22Rv1 (cell line): ENCODE measurements around the gene RGS3.

Experiments
- H3K27ac ChIP-seq: fragments of 450-650 bp; 2 replicates; pipeline ENCODE4 v1.5.1; 2017
- ZFX ChIP-seq: fragments of 450-650 bp; IDR thresholded peaks from 2 replicates; pipeline ENCODE4 v1.6.1; 2017; ENCODE audit warnings: antibody characterized with exemption, borderline replicate concordance
- TF ChIP-seq, protein P1 (sequence below): fragments of 450-650 bp; IDR thresholded peaks from 2 replicates; pipeline ENCODE4 v1.5.1; 2017; ENCODE audit warnings: mild to moderate bottlenecking

RGS3 gene

DNA sequence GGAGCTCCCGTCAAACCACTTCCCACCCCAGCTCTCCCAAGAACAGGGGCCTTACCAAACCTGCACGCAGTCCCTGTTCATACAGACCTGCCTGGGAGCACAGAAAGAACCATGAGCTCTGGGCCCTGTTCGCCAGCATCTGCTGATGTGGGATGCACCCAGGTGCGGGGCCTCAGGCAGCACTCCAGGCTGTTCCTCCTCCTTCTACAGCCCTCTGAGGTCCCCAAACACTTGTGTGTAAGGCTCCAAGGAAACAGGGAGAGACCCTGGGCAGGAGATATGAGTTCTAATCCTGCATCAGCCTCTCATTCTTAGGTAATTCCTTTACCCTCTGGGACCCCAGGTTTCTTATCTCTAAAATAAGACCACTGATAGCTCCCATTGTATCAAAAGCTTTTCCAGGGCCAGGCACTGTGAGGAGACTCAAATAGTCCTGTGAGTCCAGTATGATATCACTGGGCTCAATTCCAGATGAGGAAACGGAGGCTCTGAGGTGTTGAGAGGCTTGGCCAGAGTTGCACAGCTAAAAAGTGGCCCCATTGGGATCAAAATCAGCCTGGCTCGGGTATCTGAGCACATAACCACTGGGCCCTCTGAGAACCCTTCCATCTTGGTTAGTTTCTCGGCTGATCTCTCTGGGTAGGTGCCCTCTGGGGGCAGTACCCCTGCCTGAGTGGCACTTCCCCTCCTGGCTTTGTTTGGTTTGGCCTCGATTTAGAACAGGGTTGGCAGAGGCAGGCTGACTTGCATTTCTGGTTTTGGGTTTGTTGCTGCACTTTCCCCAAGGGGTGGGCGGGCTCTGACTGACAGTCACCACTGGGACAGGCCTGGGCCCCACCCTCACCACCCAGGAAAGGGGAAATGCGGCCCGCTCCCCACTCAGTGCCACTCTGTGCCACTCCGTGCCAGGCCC is 116.8 kb downstream of the RGS3 start:
- H3K27ac ChIP-seq: peak overlapping the region; percentile 72
- TF ChIP-seq, protein P1, sequence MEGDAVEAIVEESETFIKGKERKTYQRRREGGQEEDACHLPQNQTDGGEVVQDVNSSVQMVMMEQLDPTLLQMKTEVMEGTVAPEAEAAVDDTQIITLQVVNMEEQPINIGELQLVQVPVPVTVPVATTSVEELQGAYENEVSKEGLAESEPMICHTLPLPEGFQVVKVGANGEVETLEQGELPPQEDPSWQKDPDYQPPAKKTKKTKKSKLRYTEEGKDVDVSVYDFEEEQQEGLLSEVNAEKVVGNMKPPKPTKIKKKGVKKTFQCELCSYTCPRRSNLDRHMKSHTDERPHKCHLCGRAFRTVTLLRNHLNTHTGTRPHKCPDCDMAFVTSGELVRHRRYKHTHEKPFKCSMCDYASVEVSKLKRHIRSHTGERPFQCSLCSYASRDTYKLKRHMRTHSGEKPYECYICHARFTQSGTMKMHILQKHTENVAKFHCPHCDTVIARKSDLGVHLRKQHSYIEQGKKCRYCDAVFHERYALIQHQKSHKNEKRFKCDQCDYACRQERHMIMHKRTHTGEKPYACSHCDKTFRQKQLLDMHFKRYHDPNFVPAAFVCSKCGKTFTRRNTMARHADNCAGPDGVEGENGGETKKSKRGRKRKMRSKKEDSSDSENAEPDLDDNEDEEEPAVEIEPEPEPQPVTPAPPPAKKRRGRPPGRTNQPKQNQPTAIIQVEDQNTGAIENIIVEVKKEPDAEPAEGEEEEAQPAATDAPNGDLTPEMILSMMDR: no peak
- no peak for TF ChIP-seq ZFX

DNA sequence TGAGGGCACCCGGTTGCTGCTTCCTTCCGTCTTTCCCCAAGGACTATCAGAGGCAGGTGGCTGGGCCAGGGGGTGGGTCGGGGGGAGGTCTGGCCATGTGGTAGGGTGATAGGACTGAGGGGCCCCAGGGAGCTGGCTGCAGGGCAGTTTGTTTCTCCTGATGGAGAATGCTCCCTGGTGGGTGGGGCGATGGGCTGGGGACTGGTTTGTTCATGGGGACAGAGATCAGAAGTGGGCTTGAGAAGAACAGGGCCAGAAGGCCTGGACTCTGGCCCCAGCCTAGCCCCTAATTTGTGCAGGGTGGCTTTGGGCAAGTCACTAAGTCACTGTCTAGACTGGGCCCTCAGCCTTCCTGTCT is 117.4 kb downstream of the RGS3 start:
- no peak for TF ChIP-seq ZFX
- TF ChIP-seq, protein P1: no peak
- H3K27ac ChIP-seq: peak overlapping the region; percentile 72

DNA sequence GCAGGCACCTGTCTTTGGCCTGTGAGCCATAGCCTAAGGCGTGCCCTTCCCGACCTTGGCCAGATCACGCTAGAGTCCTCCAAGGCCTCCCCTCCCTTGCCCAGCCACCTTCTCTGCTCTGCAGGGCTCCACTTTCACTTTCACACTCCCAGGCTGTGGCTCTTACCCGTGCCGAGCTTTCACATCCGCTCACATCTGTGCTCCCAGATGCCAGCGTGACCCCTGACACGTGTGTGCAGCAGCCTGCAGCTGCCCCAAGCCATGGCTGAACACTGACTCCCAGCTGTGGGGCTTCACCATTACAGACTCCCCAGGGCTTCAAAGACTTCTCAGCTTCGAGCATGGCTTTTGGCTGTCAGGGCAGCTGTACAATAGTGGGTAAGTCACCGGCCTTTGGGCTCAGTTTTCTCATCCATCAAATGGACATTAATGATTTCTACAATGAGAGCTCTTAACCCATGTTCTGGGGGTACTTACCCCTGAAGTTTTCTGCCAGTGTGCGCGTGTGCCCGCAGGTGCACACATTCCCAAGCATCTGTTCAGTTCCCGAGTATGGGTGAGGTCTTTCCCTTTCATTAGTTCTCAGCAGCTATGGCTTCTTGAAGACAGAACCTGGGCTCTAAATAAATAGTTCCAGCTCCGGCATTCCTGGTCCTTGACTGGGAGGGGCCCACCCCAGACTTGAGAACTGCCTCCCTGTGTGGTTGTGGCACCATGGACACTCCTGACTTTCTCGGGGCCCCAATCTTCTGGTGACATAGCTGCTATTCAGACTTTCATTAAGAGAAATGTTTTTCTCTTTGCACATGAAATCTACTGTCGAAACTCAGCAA is 118.6 kb downstream of the RGS3 start:
- TF ChIP-seq, protein P1: no peak
- TF ChIP-seq ZFX: no peak
- H3K27ac ChIP-seq: peak overlapping the region; percentile 72; the same call in 1 of the 2 replicates

DNA sequence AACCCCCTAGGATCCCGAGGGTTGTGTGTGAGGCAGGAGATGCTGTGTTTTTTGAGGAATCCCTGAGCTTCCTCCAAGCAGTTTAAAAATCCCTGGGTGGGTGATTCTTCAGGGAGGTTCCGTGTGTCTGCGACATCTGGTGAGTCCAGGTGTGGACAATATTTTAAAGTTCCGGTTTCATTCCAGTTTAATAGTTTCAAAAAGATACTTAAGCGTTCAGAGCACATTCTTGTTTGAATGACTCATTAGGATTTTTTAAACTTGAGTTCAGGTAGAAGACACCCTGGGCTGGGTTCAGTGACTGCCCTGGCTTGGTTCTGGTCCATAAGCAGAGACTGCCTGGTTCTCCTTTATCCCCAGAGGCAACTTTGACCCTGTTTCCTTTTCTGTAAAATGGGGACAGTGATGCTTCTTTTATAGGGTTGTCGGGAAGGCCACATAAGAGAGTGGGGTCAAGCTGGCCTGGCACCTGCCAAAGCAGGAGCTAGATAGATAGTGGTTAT is 119.2 kb downstream of the RGS3 start:
- TF ChIP-seq, protein P1: no peak
- TF ChIP-seq ZFX: no peak
- H3K27ac ChIP-seq: no peak overlapping the region

DNA sequence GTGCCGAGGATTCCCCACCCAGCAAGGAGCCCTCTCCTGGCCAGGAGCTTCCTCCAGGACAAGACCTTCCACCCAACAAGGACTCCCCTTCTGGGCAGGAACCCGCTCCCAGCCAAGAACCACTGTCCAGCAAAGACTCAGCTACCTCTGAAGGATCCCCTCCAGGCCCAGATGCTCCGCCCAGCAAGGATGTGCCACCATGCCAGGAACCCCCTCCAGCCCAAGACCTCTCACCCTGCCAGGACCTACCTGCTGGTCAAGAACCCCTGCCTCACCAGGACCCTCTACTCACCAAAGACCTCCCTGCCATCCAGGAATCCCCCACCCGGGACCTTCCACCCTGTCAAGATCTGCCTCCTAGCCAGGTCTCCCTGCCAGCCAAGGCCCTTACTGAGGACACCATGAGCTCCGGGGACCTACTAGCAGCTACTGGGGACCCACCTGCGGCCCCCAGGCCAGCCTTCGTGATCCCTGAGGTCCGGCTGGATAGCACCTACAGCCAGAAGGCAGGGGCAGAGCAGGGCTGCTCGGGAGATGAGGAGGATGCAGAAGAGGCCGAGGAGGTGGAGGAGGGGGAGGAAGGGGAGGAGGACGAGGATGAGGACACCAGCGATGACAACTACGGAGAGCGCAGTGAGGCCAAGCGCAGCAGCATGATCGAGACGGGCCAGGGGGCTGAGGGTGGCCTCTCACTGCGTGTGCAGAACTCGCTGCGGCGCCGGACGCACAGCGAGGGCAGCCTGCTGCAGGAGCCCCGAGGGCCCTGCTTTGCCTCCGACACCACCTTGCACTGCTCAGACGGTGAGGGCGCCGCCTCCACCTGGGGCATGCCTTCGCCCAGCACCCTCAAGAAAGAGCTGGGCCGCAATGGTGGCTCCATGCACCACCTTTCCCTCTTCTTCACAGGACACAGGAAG is 120.2 kb downstream of the RGS3 start:
- no peak overlapping the region for H3K27ac ChIP-seq
- TF ChIP-seq, protein P1: no peak
- no peak for TF ChIP-seq ZFX

DNA sequence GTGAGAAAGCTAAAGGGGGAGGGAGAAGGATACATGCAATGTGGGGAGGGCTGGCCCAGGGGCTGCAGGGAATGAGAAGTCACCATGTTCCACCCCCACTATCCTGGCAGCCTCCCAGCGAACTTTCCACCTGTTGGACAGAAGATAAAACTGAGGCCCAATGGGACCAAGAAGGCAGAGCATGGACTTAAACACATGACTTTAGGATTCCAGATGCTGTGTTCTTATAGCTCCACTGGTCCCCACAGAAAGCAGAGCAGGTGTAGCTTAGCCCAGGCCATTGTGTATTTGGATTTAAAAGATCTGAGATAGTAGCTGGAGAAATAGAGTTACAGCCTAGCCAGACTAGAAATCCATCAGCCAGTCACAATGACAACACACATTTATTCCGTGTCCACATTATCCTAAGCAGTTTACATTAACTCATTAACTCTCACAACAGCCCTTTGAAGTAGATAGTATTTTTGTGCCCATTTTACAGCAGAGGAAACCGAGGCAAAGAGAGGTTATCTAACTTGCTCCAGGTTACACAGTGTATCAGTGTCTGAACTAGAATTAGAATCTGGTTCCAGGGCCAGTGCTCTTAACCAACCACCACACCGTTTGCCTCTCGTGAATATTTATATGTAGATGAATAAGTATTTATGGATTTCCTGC is 121.0 kb downstream of the RGS3 start:
- no peak overlapping the region for H3K27ac ChIP-seq
- no peak for TF ChIP-seq ZFX
- TF ChIP-seq, protein P1: no peak
